ENCODE results near the gene SPRR5.

The SPRR5 gene

DNA sequence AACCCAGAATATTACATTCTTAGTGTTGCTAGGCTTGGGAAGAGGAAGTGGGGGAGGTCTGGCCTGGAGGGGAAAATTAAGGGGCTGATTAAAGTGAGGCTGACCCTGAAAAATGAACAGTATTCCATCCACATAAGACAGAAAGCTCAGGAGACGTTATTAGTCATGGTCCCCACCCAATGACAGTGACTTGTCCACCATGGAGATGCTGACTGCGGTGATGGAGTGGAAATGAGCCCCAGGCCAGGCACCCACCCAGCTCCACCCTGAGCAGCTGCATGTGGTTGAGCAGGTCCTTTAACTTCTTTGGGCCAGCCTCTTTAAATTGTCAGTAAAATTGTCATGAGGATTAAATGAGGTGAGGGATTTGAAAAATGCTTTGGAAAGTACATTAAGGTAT lies 22.0 kb downstream of the SPRR5 start:
- TF ChIP-seq, protein P1, sequence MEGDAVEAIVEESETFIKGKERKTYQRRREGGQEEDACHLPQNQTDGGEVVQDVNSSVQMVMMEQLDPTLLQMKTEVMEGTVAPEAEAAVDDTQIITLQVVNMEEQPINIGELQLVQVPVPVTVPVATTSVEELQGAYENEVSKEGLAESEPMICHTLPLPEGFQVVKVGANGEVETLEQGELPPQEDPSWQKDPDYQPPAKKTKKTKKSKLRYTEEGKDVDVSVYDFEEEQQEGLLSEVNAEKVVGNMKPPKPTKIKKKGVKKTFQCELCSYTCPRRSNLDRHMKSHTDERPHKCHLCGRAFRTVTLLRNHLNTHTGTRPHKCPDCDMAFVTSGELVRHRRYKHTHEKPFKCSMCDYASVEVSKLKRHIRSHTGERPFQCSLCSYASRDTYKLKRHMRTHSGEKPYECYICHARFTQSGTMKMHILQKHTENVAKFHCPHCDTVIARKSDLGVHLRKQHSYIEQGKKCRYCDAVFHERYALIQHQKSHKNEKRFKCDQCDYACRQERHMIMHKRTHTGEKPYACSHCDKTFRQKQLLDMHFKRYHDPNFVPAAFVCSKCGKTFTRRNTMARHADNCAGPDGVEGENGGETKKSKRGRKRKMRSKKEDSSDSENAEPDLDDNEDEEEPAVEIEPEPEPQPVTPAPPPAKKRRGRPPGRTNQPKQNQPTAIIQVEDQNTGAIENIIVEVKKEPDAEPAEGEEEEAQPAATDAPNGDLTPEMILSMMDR (conservative IDR thresholded peaks at IDR 0.05; ENCODE audit: low read length) = no peak
- H3K4me3 ChIP-seq (ENCODE audit: low read length) = no peak overlapping the region
- DNase-seq (ENCODE audit: low read depth) = no peak

- DNase-seq (ENCODE audit: low read depth) = no peak
- H3K4me3 ChIP-seq (ENCODE audit: low read length) = no peak within 1 kb of the TSS
- TF ChIP-seq, protein P1 (conservative IDR thresholded peaks at IDR 0.05; ENCODE audit: low read length) = no peak
Observed at GRCh38 chr1:152970495-152970894, 23.5 kb downstream of the SPRR5 start, which contains the start of gene SPRR4. Gene SPRR4 (plus strand): TSS chr1:152970648. CDS start chr1:152971891, 1,243 bp downstream.

- TF ChIP-seq, protein P1 (conservative IDR thresholded peaks at IDR 0.05; ENCODE audit: low read length) = no peak
- no peak overlapping the region for H3K4me3 ChIP-seq (ENCODE audit: low read length)
- DNase-seq (ENCODE audit: low read depth) = no peak
Observed at GRCh38 chr1:152972196-152972886, 25.3 kb downstream of the SPRR5 start.

DNA sequence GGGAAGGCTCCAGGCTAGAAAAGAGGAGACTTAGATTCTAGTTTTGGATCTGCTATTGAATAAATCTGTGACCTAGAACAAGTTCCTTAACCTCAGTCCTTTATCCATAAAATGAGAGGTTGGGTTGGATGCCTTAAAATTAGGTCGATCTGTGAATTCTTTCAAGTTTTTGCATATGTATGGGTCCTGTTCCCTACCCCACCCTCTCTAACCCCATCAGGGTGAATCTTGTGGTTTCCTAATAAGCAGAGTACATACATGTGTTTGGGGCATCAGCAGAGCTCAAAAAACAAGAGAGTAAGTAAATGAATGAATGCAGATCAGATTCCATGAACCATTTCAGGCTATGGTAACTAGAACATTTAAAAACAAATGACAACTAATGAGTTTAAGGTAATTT lies 29.7 kb downstream of the SPRR5 start:
- H3K4me3 ChIP-seq (ENCODE audit: low read length) = no peak overlapping the region
- TF ChIP-seq, protein P1 (conservative IDR thresholded peaks at IDR 0.05; ENCODE audit: low read length) = no peak
- DNase-seq (ENCODE audit: low read depth) = no peak

DNA sequence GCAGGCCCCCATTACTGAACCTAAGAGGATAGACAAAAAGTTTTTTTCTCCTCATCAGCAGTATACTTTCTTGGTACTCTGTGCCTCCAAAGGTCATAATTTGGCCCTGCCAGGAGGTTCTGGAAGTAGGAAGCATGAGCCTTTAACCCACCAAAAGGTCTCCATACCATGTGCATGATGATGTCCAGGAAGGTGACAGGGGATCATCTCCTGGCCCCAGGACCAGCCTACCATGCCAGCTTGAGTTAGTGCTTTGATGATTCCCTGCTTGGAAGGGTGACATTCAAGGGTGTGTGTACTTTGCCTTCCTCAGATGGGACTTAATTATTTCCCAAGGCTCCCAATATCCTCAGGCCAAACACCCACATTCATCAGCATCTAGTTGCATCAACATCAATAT lies 30.6 kb downstream of the SPRR5 start:
- H3K4me3 ChIP-seq (ENCODE audit: low read length) = no peak overlapping the region
- no peak for DNase-seq (ENCODE audit: low read depth)
- TF ChIP-seq, protein P1 (conservative IDR thresholded peaks at IDR 0.05; ENCODE audit: low read length) = no peak

GRCh38 chr1:152980676-152981075 lies 33.7 kb downstream of the SPRR5 start:
- no peak overlapping the region for H3K4me3 ChIP-seq (ENCODE audit: low read length)
- no peak for DNase-seq (ENCODE audit: low read depth)
- TF ChIP-seq, protein P1 (conservative IDR thresholded peaks at IDR 0.05; ENCODE audit: low read length) = no peak

DNA sequence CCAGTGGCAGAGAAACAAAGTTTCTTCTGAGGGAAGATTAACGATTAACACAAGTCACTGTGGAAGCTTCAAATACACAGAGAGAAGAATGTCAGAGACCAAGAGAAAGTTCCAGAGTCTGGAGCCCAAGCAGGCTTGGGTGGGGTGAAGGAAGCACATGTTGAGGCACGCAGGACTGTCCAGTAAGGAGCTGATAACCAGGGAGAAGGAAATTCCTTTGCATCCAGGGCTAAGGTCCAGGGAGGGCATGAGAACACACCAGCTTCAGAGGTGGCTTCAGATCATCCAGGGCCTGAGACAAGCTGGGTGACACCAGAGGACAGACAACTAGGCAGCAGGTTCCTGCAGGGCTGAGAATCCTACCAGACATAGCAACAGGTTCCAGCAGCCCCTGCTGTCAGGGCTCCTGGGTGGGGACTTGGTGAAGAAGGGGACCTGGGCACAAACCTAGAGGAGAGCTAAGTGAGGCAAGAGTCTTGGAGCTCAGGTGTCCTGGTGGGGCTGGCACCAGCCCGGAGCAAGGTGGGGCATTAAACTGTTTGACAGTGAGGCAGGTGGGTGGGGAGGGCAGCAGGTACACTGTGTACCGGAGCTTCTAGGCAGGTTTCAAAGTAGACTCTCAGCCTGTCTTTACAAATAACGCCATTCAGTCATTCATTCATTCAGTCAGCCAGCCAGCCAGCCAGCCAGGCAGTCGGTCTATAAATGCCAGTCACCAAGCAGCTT lies 34.3 kb downstream of the SPRR5 start:
- H3K4me3 ChIP-seq (ENCODE audit: low read length) = no peak overlapping the region
- DNase-seq (ENCODE audit: low read depth) = no peak

More for the DNA sequence above, 34.3 kb downstream of the SPRR5 start:
- TF ChIP-seq, protein P1 (conservative IDR thresholded peaks at IDR 0.05; ENCODE audit: low read length) = no peak
